SK-N-SH treated with all-trans-retinoic acid at 6 μM for 48 hours (cell line): ENCODE data around the gene TOP3A.

Experiments
- ESRRG ChIP-seq: fragments of 250-450 bp; sonication (Bioruptor Pico); IDR thresholded peaks from 2 replicates; pipeline ENCODE4 v1.6.1; 2021; ENCODE audit warnings: mild to moderate bottlenecking
- RARB ChIP-seq: fragments of 250-450 bp; sonication (Bioruptor Pico); IDR thresholded peaks from 2 replicates; pipeline ENCODE4 v1.8.0; 2021; ENCODE audit warnings: mild to moderate bottlenecking, moderate library complexity
- TCF4 ChIP-seq: fragments of 250-450 bp; sonication (Bioruptor Pico); IDR thresholded peaks from 2 replicates; pipeline ENCODE4 v1.8.0; 2021; ENCODE audit warnings: mild to moderate bottlenecking, moderate library complexity, borderline replicate concordance
- TF ChIP-seq, protein P1 (sequence below): fragments of 250-450 bp; sonication (Bioruptor Pico); IDR thresholded peaks from 2 replicates; pipeline ENCODE4 v1.8.0; 2020; ENCODE audit warnings: mild to moderate bottlenecking, moderate library complexity, borderline replicate concordance
- TF ChIP-seq, protein P2 (sequence below): fragments of 250-450 bp; sonication (Bioruptor Pico); IDR thresholded peaks from 2 replicates; pipeline ENCODE4 v1.8.0; 2021; ENCODE audit warnings: low read depth, mild to moderate bottlenecking, moderate library complexity, borderline replicate concordance

DNA sequence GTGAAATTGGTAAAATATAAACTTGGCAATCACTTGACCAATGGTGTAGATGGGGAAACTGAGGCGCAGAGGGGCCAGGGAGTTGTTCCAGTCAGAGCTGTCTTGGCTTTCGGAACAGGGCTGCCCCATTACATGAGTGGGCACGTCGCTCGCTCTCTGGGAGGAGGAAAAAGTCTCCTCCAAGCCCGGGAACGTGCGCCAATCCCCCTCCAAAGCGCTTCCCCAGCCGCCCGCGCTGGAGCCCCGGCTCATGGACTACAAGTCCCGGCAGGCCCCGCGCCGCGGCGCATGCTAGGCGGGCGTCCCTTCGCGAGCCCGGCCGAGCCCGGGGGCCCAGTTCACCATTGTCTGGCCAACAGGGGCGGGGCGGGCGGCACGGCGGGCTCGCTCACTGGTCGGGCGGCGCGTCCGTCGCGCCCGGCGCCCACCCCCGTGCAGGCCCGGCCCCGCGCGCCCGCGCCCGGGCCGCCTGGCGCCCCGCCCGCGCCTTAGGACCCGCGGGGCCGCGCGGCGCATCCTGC, 89.6 kb downstream of the TOP3A start, which contains the start of gene LLGL1:
- TF ChIP-seq TCF4 (CRISPR knock-in tag) (no peak), ESRRG (CRISPR knock-in tag) (no peak), RARB (no peak)
- TF ChIP-seq, protein P1, sequence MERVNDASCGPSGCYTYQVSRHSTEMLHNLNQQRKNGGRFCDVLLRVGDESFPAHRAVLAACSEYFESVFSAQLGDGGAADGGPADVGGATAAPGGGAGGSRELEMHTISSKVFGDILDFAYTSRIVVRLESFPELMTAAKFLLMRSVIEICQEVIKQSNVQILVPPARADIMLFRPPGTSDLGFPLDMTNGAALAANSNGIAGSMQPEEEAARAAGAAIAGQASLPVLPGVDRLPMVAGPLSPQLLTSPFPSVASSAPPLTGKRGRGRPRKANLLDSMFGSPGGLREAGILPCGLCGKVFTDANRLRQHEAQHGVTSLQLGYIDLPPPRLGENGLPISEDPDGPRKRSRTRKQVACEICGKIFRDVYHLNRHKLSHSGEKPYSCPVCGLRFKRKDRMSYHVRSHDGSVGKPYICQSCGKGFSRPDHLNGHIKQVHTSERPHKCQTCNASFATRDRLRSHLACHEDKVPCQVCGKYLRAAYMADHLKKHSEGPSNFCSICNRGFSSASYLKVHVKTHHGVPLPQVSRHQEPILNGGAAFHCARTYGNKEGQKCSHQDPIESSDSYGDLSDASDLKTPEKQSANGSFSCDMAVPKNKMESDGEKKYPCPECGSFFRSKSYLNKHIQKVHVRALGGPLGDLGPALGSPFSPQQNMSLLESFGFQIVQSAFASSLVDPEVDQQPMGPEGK (CRISPR knock-in tag): no peak
- TF ChIP-seq, protein P2, sequence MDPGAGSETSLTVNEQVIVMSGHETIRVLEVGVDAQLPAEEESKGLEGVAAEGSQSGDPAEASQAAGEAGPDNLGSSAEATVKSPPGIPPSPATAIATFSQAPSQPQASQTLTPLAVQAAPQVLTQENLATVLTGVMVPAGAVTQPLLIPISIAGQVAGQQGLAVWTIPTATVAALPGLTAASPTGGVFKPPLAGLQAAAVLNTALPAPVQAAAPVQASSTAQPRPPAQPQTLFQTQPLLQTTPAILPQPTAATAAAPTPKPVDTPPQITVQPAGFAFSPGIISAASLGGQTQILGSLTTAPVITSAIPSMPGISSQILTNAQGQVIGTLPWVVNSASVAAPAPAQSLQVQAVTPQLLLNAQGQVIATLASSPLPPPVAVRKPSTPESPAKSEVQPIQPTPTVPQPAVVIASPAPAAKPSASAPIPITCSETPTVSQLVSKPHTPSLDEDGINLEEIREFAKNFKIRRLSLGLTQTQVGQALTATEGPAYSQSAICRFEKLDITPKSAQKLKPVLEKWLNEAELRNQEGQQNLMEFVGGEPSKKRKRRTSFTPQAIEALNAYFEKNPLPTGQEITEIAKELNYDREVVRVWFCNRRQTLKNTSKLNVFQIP (CRISPR knock-in tag): no peak
